H1 (cell line): ENCODE results near the gene EFCAB8. TPM values are rescaled to one million over a fixed set of nuclear protein-coding genes. Genes with fewer than 3 reads are reported as not detected.
A peak's percentile ranks its signal among the peaks of the same experiment; 100 is the strongest.

ENCODE experiments used
- CTCF ChIA-PET: fragments of 300-600 bp; sonication (Branson Sonifier 250); formaldehyde crosslinking; loops from one replicate; lab custom pipeline; 2021; ENCODE audit not compliant: partially characterized antibody; lab: Charles Lee
- POLR2A ChIA-PET: fragments of 300-600 bp; sonication (Branson Sonifier 250); formaldehyde crosslinking; loops from one replicate; lab custom pipeline; 2021; ENCODE audit warnings: inconsistent platforms; ENCODE audit not compliant: partially characterized antibody; lab: Charles Lee
- DNase-seq, 2 experiments: peaks; one replicate each; pipeline versions ENCODE4 v3.0.0 to v3.0.0-alpha.2; 2010 to 2022; ENCODE audit warnings: low spot score in 2 of 2, low read depth in 1 of 2, mixed read lengths in 1 of 2
- FAIRE-seq: peaks from 2 replicates; lab custom pipeline; 2011; peaks lifted over from hg19 to GRCh38; lab: Jason Lieb, UNC
- H2AFZ ChIP-seq: 2 replicates; pipeline ENCODE4 v1.8.1; 2012; ENCODE audit warnings: low read length, inconsistent platforms
- H2AK5ac ChIP-seq: 2 replicates; pipeline ENCODE4 v1.6.1; 2013; ENCODE audit warnings: low read depth, low read length
- H2BK120ac ChIP-seq: replicated peaks from 2 replicates; pipeline ENCODE3; 2013; ENCODE audit warnings: low read depth, low read length, inconsistent platforms
- H2BK12ac ChIP-seq: 2 replicates; pipeline ENCODE4 v1.6.1; 2013; ENCODE audit warnings: low read depth, low read length
- H2BK15ac ChIP-seq: 2 replicates; pipeline ENCODE4 v1.6.1; 2013; ENCODE audit warnings: low read length
- H2BK20ac ChIP-seq: 2 replicates; pipeline ENCODE4 v1.6.1; 2013; ENCODE audit warnings: low read length
- H2BK5ac ChIP-seq: 2 replicates; pipeline ENCODE4 v1.6.1; 2013; ENCODE audit warnings: low read depth, low read length
- H3K14ac ChIP-seq: 2 replicates; pipeline ENCODE4 v1.6.1; 2013; ENCODE audit warnings: inconsistent platforms; ENCODE audit not compliant: insufficient read length
- H3K18ac ChIP-seq: 2 replicates; pipeline ENCODE4 v1.6.1; 2013; ENCODE audit warnings: low read length; ENCODE audit errors: extremely low read depth
- H3K23ac ChIP-seq: 2 replicates; pipeline ENCODE4 v1.6.1; 2013; ENCODE audit warnings: inconsistent platforms; ENCODE audit not compliant: insufficient read length
- H3K23me2 ChIP-seq: 2 replicates; pipeline ENCODE4 v1.6.1; 2013; ENCODE audit warnings: low read depth, low read length
- H3K27ac ChIP-seq: 2 replicates; pipeline ENCODE4 v1.6.1; 2011; ENCODE audit warnings: low read depth, low read length, inconsistent platforms
- H3K27me3 ChIP-seq, 4 experiments: replicated peaks in 1 of 4; 1 replicate in 1 of 4; 2 replicates in 3 of 4; pipeline versions ENCODE4 v1.6.1 to v1.8.1; 2011 to 2013; ENCODE audit warnings: low read length in 3 of 4, mild to moderate bottlenecking in 3 of 4, inconsistent platforms in 2 of 4, mixed read lengths in 2 of 4, moderate library complexity in 1 of 4; ENCODE audit not compliant: control insufficient read depth in 3 of 4, insufficient read depth in 3 of 4; ENCODE audit errors: extremely low read depth in 1 of 4
- H3K36me3 ChIP-seq, 4 experiments: 2 replicates each; pipeline versions ENCODE4 v1.6.1 to v1.8.1; 2011 to 2013; ENCODE audit warnings: mild to moderate bottlenecking in 4 of 4, low read length in 3 of 4, moderate library complexity in 2 of 4, control low read depth in 1 of 4, inconsistent platforms in 1 of 4; ENCODE audit not compliant: insufficient read depth in 4 of 4, control insufficient read depth in 2 of 4
- H3K4ac ChIP-seq: replicated peaks from 2 replicates; pipeline ENCODE3; 2013; ENCODE audit warnings: low read length, low read depth, mixed read lengths, inconsistent platforms; ENCODE audit not compliant: insufficient read length
- H3K4me1 ChIP-seq, 4 experiments: replicated peaks in 1 of 4; 1 replicate in 1 of 4; 2 replicates in 3 of 4; pipeline versions ENCODE4 v1.6.1 to v1.8.1; 2011 to 2013; ENCODE audit warnings: low read length in 3 of 4, inconsistent platforms in 2 of 4, mixed read lengths in 1 of 4; ENCODE audit not compliant: insufficient read depth in 4 of 4, control insufficient read depth in 3 of 4
- H3K4me2 ChIP-seq, 2 experiments: 2 replicates each; pipeline versions ENCODE4 v1.6.1 to v1.8.1; 2011 to 2013; ENCODE audit warnings: low read depth in 2 of 2, low read length in 2 of 2, control low read depth in 1 of 2, inconsistent platforms in 1 of 2, mild to moderate bottlenecking in 1 of 2; ENCODE audit not compliant: insufficient read depth in 1 of 2
- H3K4me3 ChIP-seq, 4 experiments: fragments of 200-600, 300-600 bp in 1 of 4; sonication (generic), shearing (Covaris generic), sonication (Bioruptor Twin) in 1 of 4; 2 replicates each; pipeline versions ENCODE4 v1.5.1 to v1.8.1; 2011 to 2016; ENCODE audit warnings: low read length in 4 of 4, low read depth in 3 of 4, control low read depth in 2 of 4, inconsistent platforms in 2 of 4, mild to moderate bottlenecking in 2 of 4, mixed read lengths in 1 of 4, moderate library complexity in 1 of 4; ENCODE audit not compliant: insufficient read depth in 2 of 4; ENCODE audit errors: extremely low read depth in 1 of 4
- H3K56ac ChIP-seq: replicated peaks from 2 replicates; pipeline ENCODE3; 2013; ENCODE audit warnings: low read depth, mild to moderate bottlenecking, mixed read lengths, low read length, inconsistent platforms; ENCODE audit not compliant: insufficient read length
- H3K79me1 ChIP-seq: 2 replicates; pipeline ENCODE4 v1.6.1; 2013; ENCODE audit warnings: low read depth, low read length, control low read depth
- H3K79me2 ChIP-seq, 2 experiments: 2 replicates each; pipeline versions ENCODE4 v1.6.1 to v1.8.1; 2012 to 2013; ENCODE audit warnings: low read length in 2 of 2, mild to moderate bottlenecking in 2 of 2, inconsistent platforms in 1 of 2; ENCODE audit not compliant: insufficient read depth in 2 of 2, control insufficient read depth in 1 of 2
- H3K9ac ChIP-seq, 4 experiments: replicated peaks in 1 of 4; 1 replicate in 1 of 4; 2 replicates in 3 of 4; pipeline versions ENCODE4 v1.6.1 to v1.8.1; 2011 to 2013; ENCODE audit warnings: low read depth in 3 of 4, low read length in 3 of 4, control low read depth in 2 of 4, mild to moderate bottlenecking in 2 of 4, moderate library complexity in 2 of 4, inconsistent platforms in 1 of 4; ENCODE audit errors: extremely low read depth in 1 of 4
- H3K9me3 ChIP-seq, 2 experiments: 2 replicates each; pipeline versions ENCODE4 v1.6.1 to v1.8.1; 2012 to 2013; ENCODE audit warnings: mild to moderate bottlenecking in 2 of 2, moderate library complexity in 2 of 2, control low read depth in 1 of 2, inconsistent platforms in 1 of 2, low read depth in 1 of 2, low read length in 1 of 2, mixed read lengths in 1 of 2; ENCODE audit not compliant: insufficient read depth in 2 of 2
- H4K20me1 ChIP-seq, 2 experiments: replicated peaks in 1 of 2; 2 replicates each; pipeline versions ENCODE3 to v1.8.1; 2011 to 2013; ENCODE audit warnings: inconsistent platforms in 2 of 2, low read length in 2 of 2, mild to moderate bottlenecking in 1 of 2; ENCODE audit not compliant: insufficient read depth in 2 of 2, control insufficient read depth in 1 of 2
- H4K5ac ChIP-seq: 2 replicates; pipeline ENCODE4 v1.6.1; 2013; ENCODE audit warnings: low read length, low read depth, mixed read lengths, inconsistent platforms; ENCODE audit not compliant: insufficient read length
- H4K8ac ChIP-seq: 2 replicates; pipeline ENCODE4 v1.8.0; 2013; ENCODE audit warnings: mild to moderate bottlenecking, moderate library complexity, low read length, inconsistent platforms; ENCODE audit not compliant: insufficient read depth; ENCODE audit errors: extremely low read depth
- H4K91ac ChIP-seq: replicated peaks from 2 replicates; pipeline ENCODE3; 2013; ENCODE audit warnings: low read length, mixed read lengths, inconsistent platforms; ENCODE audit not compliant: insufficient read length
- ASH2L ChIP-seq: fragments of 200-600, 300-600 bp; sonication (generic); IDR thresholded peaks from one replicate; pipeline ENCODE4 v1.7.1; 2017; ENCODE audit warnings: low read length
- CBX5 ChIP-seq: fragments of 300-800, 300-1000 bp; sonication (generic); IDR thresholded peaks from 2 replicates; pipeline ENCODE4 v1.7.1; 2016; ENCODE audit warnings: antibody characterized with exemption, low read length, low read depth
- EGR1 ChIP-seq: IDR thresholded peaks from 2 replicates; pipeline ENCODE4 v1.6.1; 2011; ENCODE audit warnings: low read depth, low read length, borderline replicate concordance
- GTF2F1 ChIP-seq: IDR thresholded peaks from 2 replicates; pipeline ENCODE4 v1.6.1; 2012; ENCODE audit warnings: low read depth, low read length, improper control_type of control experiment, borderline replicate concordance
- JUN ChIP-seq: IDR thresholded peaks from 2 replicates; pipeline ENCODE4 v1.6.1; 2011; ENCODE audit warnings: low read depth, mild to moderate bottlenecking, improper control_type of control experiment, low read length
- JUND ChIP-seq: IDR thresholded peaks from 2 replicates; pipeline ENCODE4 v1.6.1; 2011; ENCODE audit warnings: mild to moderate bottlenecking, improper control_type of control experiment, low read length
- SUZ12 ChIP-seq: fragments of 200-600 bp; sonication (generic); IDR thresholded peaks from 2 replicates; pipeline ENCODE4 v1.6.1; 2012; ENCODE audit warnings: mild to moderate bottlenecking, inconsistent platforms, low read length, moderate library complexity, mixed read lengths
- WGBS, 2 experiments: shearing (Covaris generic) in 1 of 2; methylation state at CpG; one replicate each; pipeline versions ENCODE4 v1.1.6 to v1.1.7; 2013 to 2015; ENCODE audit warnings: low lambda C conversion rate in 2 of 2, mixed read lengths in 2 of 2, inconsistent platforms in 1 of 2, low coverage in 1 of 2, missing lambda C conversion rate in 1 of 2; ENCODE audit not compliant: insufficient replicate concordance in 2 of 2, insufficient coverage in 1 of 2, insufficient read length in 1 of 2; ENCODE audit errors: extremely low coverage in 1 of 2, missing lambda C conversion rate in 1 of 2; 5-methylcytosine and 5-hydroxymethylcytosine counted together
- polyA plus RNA-seq, 7 experiments: library from polyadenylated mRNA; depleted of rRNA in 3 of 7; stranded (reverse) in 5 of 7; unstranded in 2 of 7; fragments of >200 nt in 5 of 7; fragments of 200-250 nt in 2 of 7; gene quantifications; 1 replicate in 5 of 7; 2 replicates in 1 of 7; 4 replicates in 1 of 7; pipeline versions ENCODE4 v1.2.1 to v1.2.3, GENCODE V29; 2011 to 2013; ENCODE audit warnings: missing spikeins in 2 of 7, mixed read lengths in 2 of 7
- total RNA-seq: library from RNA; stranded (reverse); fragmentation: NEBNext Ultra II Directional; extraction: Animal tissue kit (Norgen Biotek cat#: 25700); gene quantifications from 2 replicates; pipeline ENCODE4 v1.2.1, GENCODE V29; 2021
- TF ChIP-seq, protein P1 (sequence below): IDR thresholded peaks from 2 replicates; pipeline ENCODE4 v1.6.1; 2012; ENCODE audit warnings: inconsistent platforms
- TF ChIP-seq, protein P2 (sequence below), 3 experiments: IDR thresholded peaks; 1 replicate in 2 of 3; 2 replicates in 1 of 3; pipeline versions ENCODE4 v1.5.1 to v1.6.1; 2011; ENCODE audit warnings: low read length in 3 of 3, mild to moderate bottlenecking in 3 of 3, inconsistent platforms in 2 of 3, low read depth in 1 of 3, moderate library complexity in 1 of 3; ENCODE audit not compliant: insufficient read depth in 1 of 3; ENCODE audit errors: control extremely low read depth in 1 of 3

The EFCAB8 gene
- total and polyA plus RNA-seq, 2 of the 8 experiments (the other 6 are each of a cell fraction or from before 2014, with no cell fraction given), result 0.06 to 0.20 TPM

DNA sequence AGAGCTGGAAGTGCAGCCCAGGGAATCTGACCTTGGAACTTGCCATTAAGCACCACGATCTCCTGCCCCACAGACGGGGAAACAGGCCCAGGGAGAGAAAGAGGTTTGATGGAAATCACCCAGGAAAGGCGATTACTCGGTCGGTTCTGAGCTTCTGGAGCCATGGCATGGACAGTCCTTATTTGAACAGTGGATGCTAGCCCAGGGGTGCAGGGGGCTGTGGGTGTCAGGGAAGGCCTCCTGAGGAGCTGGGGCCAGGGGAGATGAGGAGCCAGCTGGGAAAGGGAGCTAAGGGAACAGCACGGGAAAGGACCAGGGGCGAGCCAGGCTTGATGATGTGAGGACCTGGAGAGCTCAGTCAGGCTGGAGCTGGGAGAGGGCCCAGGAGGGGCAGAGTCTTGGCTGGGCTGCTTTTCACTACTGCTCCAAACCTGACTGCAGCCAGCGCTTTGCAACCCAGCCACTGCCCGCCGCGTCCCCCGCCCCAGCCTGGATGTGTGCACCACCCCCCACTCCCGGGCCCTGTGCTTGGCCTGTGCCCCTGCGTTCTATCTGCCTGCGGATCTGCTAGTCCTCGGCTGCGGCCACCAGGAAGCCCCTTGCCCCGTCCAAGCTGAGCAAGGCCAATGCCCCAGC, 127.7 kb downstream of the EFCAB8 start:
- Histone ChIP-seq H3K23ac (no peak overlapping the region), H3K4me1 (no peaks in the 10 kb centered on the region; a peak in 1 of 7 replicates), H4K8ac (peak overlapping the region; percentile 62; the same call in 1 of the 2 replicates), H2AFZ (no peak overlapping the region), H3K56ac (no peak overlapping the region), H3K23me2 (no peaks in the 10 kb centered on the region), H3K79me1 (no peaks in the 10 kb centered on the region), H2BK120ac (no peak overlapping the region), H2BK15ac (0 out of 2 replicates have a peak overlapping the region, but pooled peaks have one; percentile 29), H4K20me1 (no peaks in the 10 kb centered on the region), H3K14ac (no peak overlapping the region), H3K4ac (no peak overlapping the region), H2BK20ac (no peak overlapping the region), H3K27ac (no peak overlapping the region), H4K5ac (no peak overlapping the region), H3K4me2 (no peak overlapping the region), H3K27me3 (no peaks in the 10 kb centered on the region), H2BK12ac (no peak overlapping the region), H3K9ac (no peak overlapping the region), H3K4me3 (no peak overlapping the region), H2AK5ac (no peak overlapping the region), H3K9me3 (no peaks in the 10 kb centered on the region), H3K18ac (no peak overlapping the region), H3K36me3 (no peaks in the 10 kb centered on the region), H3K79me2 (no peaks in the 10 kb centered on the region), H2BK5ac (0 out of 2 replicates have a peak overlapping the region, but pooled peaks have one; percentile 35), H4K91ac (no peak overlapping the region)
- FAIRE-seq (no peak), DNase-seq (no peak)
- WGBS, 2 experiments, result 94% methylated on average over 16 of the region's 18 CpGs; no CpG with 5 or more reads in 1 of the 2 experiments
- CTCF ChIA-PET, result interaction anchor here (1.2 to 5.4 kb wide), 7 partner anchors 9 to 226 kb away, joined by 3 to 53 read pairs (median 11); partner anchors contain the start of gene SUN5
- POLR2A ChIA-PET, result interaction anchor here (1.1 kb wide), 1 partner anchor 10 kb away, joined by 3 read pairs; no protein-coding TSS in a partner anchor
- TF ChIP-seq JUND (no peak), EGR1 (no peak), ASH2L (no peak), SUZ12 (no peak), JUN (no peak), CBX5 (no peak), GTF2F1 (no peak)
- TF ChIP-seq, protein P1, sequence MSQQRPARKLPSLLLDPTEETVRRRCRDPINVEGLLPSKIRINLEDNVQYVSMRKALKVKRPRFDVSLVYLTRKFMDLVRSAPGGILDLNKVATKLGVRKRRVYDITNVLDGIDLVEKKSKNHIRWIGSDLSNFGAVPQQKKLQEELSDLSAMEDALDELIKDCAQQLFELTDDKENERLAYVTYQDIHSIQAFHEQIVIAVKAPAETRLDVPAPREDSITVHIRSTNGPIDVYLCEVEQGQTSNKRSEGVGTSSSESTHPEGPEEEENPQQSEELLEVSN, result no peak
- TF ChIP-seq, protein P2, sequence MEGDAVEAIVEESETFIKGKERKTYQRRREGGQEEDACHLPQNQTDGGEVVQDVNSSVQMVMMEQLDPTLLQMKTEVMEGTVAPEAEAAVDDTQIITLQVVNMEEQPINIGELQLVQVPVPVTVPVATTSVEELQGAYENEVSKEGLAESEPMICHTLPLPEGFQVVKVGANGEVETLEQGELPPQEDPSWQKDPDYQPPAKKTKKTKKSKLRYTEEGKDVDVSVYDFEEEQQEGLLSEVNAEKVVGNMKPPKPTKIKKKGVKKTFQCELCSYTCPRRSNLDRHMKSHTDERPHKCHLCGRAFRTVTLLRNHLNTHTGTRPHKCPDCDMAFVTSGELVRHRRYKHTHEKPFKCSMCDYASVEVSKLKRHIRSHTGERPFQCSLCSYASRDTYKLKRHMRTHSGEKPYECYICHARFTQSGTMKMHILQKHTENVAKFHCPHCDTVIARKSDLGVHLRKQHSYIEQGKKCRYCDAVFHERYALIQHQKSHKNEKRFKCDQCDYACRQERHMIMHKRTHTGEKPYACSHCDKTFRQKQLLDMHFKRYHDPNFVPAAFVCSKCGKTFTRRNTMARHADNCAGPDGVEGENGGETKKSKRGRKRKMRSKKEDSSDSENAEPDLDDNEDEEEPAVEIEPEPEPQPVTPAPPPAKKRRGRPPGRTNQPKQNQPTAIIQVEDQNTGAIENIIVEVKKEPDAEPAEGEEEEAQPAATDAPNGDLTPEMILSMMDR (IDR thresholded peaks at IDR 0.05; ENCODE audit: control extremely low read depth in 1 of 3, insufficient read depth in 1 of 3, low read depth in 1 of 3, low read length in 3 of 3), result no peak
